Colon (tissue), 2 donors: ENCODE measurements around the gene MAPK10.
"Not testable (repeated sequence)": the region's sequence is repeated elsewhere in the genome, so short reads cannot be mapped to it uniquely, and the experiment has no call there.

Experiments
- FAIRE-seq: peaks from 2 replicates; lab custom pipeline; 2012; peaks lifted over from hg19 to GRCh38; lab: Jason Lieb, UNC
- donor health status: control.
- donor health status: control.

Gene MAPK10

GRCh38 chr4:85966373-85966772 lies 393.5 kb downstream of the MAPK10 start:
- no peak for FAIRE-seq

- no peak for FAIRE-seq
Observed at GRCh38 chr4:85965529-85965928, 394.3 kb downstream of the MAPK10 start.

- not testable (repeated sequence) for FAIRE-seq
Observed at GRCh38 chr4:85965017-85965416, 394.8 kb downstream of the MAPK10 start.

- no peak for FAIRE-seq
Observed at GRCh38 chr4:85964298-85964697, 395.6 kb downstream of the MAPK10 start.

- no peak for FAIRE-seq
Observed at GRCh38 chr4:85963231-85963630, 396.6 kb downstream of the MAPK10 start.

- no peak for FAIRE-seq
Observed at GRCh38 chr4:85961887-85962286, 398.0 kb downstream of the MAPK10 start.

- FAIRE-seq, result no peak
Observed at GRCh38 chr4:85956293-85956945, 403.4 kb downstream of the MAPK10 start.

- no peak for FAIRE-seq
Observed at GRCh38 chr4:85955620-85956292, 404.1 kb downstream of the MAPK10 start.

- FAIRE-seq, result no peak
Observed at GRCh38 chr4:85953651-85954018, 406.2 kb downstream of the MAPK10 start.

GRCh38 chr4:85952972-85953650 lies 406.7 kb downstream of the MAPK10 start:
- FAIRE-seq, result no peak

- no peak for FAIRE-seq
Observed at GRCh38 chr4:85952528-85952927, 407.3 kb downstream of the MAPK10 start.

- no peak for FAIRE-seq
Observed at GRCh38 chr4:85951099-85951498, 408.8 kb downstream of the MAPK10 start.

GRCh38 chr4:85946821-85947220 lies 413.0 kb downstream of the MAPK10 start:
- no peak for FAIRE-seq

GRCh38 chr4:85942107-85942506 lies 417.7 kb downstream of the MAPK10 start:
- FAIRE-seq, result no peak

- FAIRE-seq, result no peak
Observed at GRCh38 chr4:85940151-85940550, 419.7 kb downstream of the MAPK10 start.
